GM12878 (cell line): Measurements from ENCODE around the gene CCDC159.
A peak's percentile ranks its signal among the peaks of the same experiment; 100 is the strongest.

ENCODE experiments used
- CBFB ChIP-seq: IDR thresholded peaks from 2 replicates; pipeline ENCODE4 v1.6.1; 2016; ENCODE audit warnings: antibody characterized with exemption, low read depth
- CREB1 ChIP-seq: IDR thresholded peaks from 2 replicates; pipeline ENCODE4 v1.6.1; 2012; ENCODE audit warnings: low read depth, mild to moderate bottlenecking, inconsistent platforms
- CTCF ChIP-seq, 3 experiments: IDR thresholded peaks in 2 of 3; conservative IDR thresholded peaks in 1 of 3; 2 replicates each; pipeline ENCODE4 v1.5.1; 2011; ENCODE audit warnings: low read depth in 3 of 3, low read length in 3 of 3, mild to moderate bottlenecking in 3 of 3, control low read depth in 2 of 3, moderate library complexity in 2 of 3, inconsistent platforms in 1 of 3, mixed read lengths in 1 of 3; ENCODE audit not compliant: control insufficient read depth in 2 of 3, insufficient read depth in 1 of 3; ENCODE audit errors: extremely low read depth in 1 of 3
- IRF5 ChIP-seq: fragments of 450-650 bp; IDR thresholded peaks from 2 replicates; pipeline ENCODE4 v1.6.1; 2017; ENCODE audit warnings: borderline replicate concordance
- KDM1A ChIP-seq: fragments of 200-600 bp; sonication (generic); IDR thresholded peaks from 2 replicates; pipeline ENCODE4 v1.6.1; 2016; ENCODE audit warnings: borderline replicate concordance
- NBN ChIP-seq: fragments of 450-650 bp; IDR thresholded peaks from 2 replicates; pipeline ENCODE4 v1.6.1; 2016
- NRF1 ChIP-seq: conservative IDR thresholded peaks from 2 replicates; pipeline ENCODE4 v1.6.1; 2011; ENCODE audit warnings: mild to moderate bottlenecking, low read depth, low read length, improper control_type of control experiment
- POLR2AphosphoS5 ChIP-seq: IDR thresholded peaks from 2 replicates; pipeline ENCODE4 v1.6.1; 2011; ENCODE audit warnings: mild to moderate bottlenecking, low read length, inconsistent platforms
- SPI1 ChIP-seq: IDR thresholded peaks from 2 replicates; pipeline ENCODE4 v1.6.1; 2011; ENCODE audit warnings: low read depth, mild to moderate bottlenecking, low read length, moderate library complexity, borderline replicate concordance; ENCODE audit not compliant: insufficient read depth
- TAF1 ChIP-seq: IDR thresholded peaks from 2 replicates; pipeline ENCODE4 v1.6.1; 2011; ENCODE audit warnings: mild to moderate bottlenecking, low read depth, low read length, borderline replicate concordance
- USF1 ChIP-seq: IDR thresholded peaks from 2 replicates; pipeline ENCODE4 v1.6.1; 2011; ENCODE audit warnings: borderline replicate concordance, low read depth, mild to moderate bottlenecking, moderate library complexity, mixed read lengths, low read length; ENCODE audit not compliant: insufficient read depth; ENCODE audit errors: extremely low read length
- TF ChIP-seq, protein P1 (sequence below): IDR thresholded peaks from 2 replicates; pipeline ENCODE4 v1.6.1; 2012; ENCODE audit warnings: mild to moderate bottlenecking, low read depth, low read length

- TF ChIP-seq POLR2AphosphoS5 (no peak; the same call in 1 of the 2 replicates), SPI1 (peak; percentile 32; the same call in 1 of the 2 replicates), KDM1A (no peak), CBFB (no peak; the same call in 1 of the 2 replicates), NBN (peak; percentile 29; the same call in 1 of the 2 replicates), TAF1 (peak; percentile 51; the same call in 1 of the 2 replicates), IRF5 (no peak), NRF1 (no peak), CREB1 (peak; percentile 92), CTCF (IDR thresholded peaks at IDR 0.05 in 2 of 3, conservative IDR thresholded peaks at IDR 0.05 in 1 of 3; ENCODE audit: control insufficient read depth in 2 of 3, extremely low read depth in 1 of 3, insufficient read depth in 1 of 3, low read depth in 3 of 3, low read length in 3 of 3) (peak in 2 of 3 experiments; percentile 20 to 21; a peak in 2 of 6 replicates), USF1 (no peak)
- TF ChIP-seq, protein P1, sequence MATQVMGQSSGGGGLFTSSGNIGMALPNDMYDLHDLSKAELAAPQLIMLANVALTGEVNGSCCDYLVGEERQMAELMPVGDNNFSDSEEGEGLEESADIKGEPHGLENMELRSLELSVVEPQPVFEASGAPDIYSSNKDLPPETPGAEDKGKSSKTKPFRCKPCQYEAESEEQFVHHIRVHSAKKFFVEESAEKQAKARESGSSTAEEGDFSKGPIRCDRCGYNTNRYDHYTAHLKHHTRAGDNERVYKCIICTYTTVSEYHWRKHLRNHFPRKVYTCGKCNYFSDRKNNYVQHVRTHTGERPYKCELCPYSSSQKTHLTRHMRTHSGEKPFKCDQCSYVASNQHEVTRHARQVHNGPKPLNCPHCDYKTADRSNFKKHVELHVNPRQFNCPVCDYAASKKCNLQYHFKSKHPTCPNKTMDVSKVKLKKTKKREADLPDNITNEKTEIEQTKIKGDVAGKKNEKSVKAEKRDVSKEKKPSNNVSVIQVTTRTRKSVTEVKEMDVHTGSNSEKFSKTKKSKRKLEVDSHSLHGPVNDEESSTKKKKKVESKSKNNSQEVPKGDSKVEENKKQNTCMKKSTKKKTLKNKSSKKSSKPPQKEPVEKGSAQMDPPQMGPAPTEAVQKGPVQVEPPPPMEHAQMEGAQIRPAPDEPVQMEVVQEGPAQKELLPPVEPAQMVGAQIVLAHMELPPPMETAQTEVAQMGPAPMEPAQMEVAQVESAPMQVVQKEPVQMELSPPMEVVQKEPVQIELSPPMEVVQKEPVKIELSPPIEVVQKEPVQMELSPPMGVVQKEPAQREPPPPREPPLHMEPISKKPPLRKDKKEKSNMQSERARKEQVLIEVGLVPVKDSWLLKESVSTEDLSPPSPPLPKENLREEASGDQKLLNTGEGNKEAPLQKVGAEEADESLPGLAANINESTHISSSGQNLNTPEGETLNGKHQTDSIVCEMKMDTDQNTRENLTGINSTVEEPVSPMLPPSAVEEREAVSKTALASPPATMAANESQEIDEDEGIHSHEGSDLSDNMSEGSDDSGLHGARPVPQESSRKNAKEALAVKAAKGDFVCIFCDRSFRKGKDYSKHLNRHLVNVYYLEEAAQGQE: peak; percentile 44; the same call in 1 of the 2 replicates
Observed at GRCh38 chr19:11346104-11346940, at the start of gene CCDC159, which contains the start of gene TMEM205.
